ENCODE data around the gene PRSS16. TPM values are rescaled to one million over a fixed set of nuclear protein-coding genes. Genes with fewer than 3 reads are reported as not detected.
A peak's percentile ranks its signal among the peaks of the same experiment; 100 is the strongest.

The PRSS16 gene
- total and polyA plus RNA-seq, 9 of the 15 experiments (the other 6 are each of a cell fraction or from before 2014, with no cell fraction given) = 4.5 to 21.3 (median 12.1) TPM

GRCh38 chr6:27273783-27274182, 26.3 kb downstream of the PRSS16 start (continued):
- no peak for TF ChIP-seq ATF4 (CRISPR knock-in tag; IDR thresholded peaks at IDR 0.05)

GRCh38 chr6:27275025-27275956, 27.8 kb downstream of the PRSS16 start:
- no peaks in the 10 kb centered on the region for H3K27me3 ChIP-seq (ENCODE audit: control insufficient read depth in 2 of 2, insufficient read depth in 2 of 2, low read length in 2 of 2)
- FAIRE-seq = peak; percentile 74
- intact Hi-C loops (cut with micrococcal nuclease) (no loop called here), in situ Hi-C loops (cut with MboI) (no loop called here)
- peak; percentile 80 to 90 (median 82) for DNase-seq (ENCODE audit: extremely low read depth in 1 of 4, low spot score in 3 of 4)
- H3K36me3 ChIP-seq (ENCODE audit: control insufficient read depth, insufficient read depth, low read length) = no peaks in the 10 kb centered on the region
- CTCF ChIA-PET (ENCODE audit: low intra/inter-chr PET ratio) = no interaction called here
- POLR2A ChIA-PET = interaction anchor here (1.0 to 2.8 kb wide), 7 partner anchors 11 to 128 kb away, joined by 3 to 17 read pairs (median 4); partner anchors contain the start of gene PRSS16
- H3K4me2 ChIP-seq (ENCODE audit: insufficient read depth, low read length) = peak overlapping the region; percentile 82
- peak overlapping the region; percentile 41 for H3K4me3 ChIP-seq
- H3K9me3 ChIP-seq (replicated peaks; ENCODE audit: control insufficient read depth, insufficient read depth, low read depth, low read length) = no peaks in the 10 kb centered on the region
- H3K79me2 ChIP-seq (ENCODE audit: control insufficient read depth, insufficient read depth, low read length) = no peaks in the 10 kb centered on the region
- H4K20me1 ChIP-seq (replicated peaks; ENCODE audit: control insufficient read depth, insufficient read depth, low read length) = no peaks in the 10 kb centered on the region
- no TSS peak for BruUV-seq (replicated peaks)
- peaks cover 4 to 11% of the 10 kb centered on the region in 2 experiments; a peak in 4 of 5 replicates for H3K4me1 ChIP-seq (replicated peaks in 1 of 2; ENCODE audit: control insufficient read depth in 2 of 2, insufficient read depth in 2 of 2, low read length in 2 of 2)
- no peak overlapping the region for H3K27ac ChIP-seq (ENCODE audit: extremely low read depth, low read depth, low read length)
- peak overlapping the region; percentile 91 for H2AFZ ChIP-seq (ENCODE audit: low read depth, low read length)
- H3K9me1 ChIP-seq (ENCODE audit: control insufficient read depth, insufficient read depth, low read length) = no peaks in the 10 kb centered on the region
- WGBS (ENCODE audit: insufficient coverage, low coverage, missing lambda C conversion rate) = 12% methylated on average over 33 of the region's 36 CpGs
- peak; percentile 15; the same call in 1 of the 3 replicates for ATAC-seq
- H3K9ac ChIP-seq (ENCODE audit: insufficient read depth in 1 of 2, low read depth in 2 of 2, low read length in 2 of 2) = peak overlapping the region; percentile 49 to 69; a peak in 3 of 4 replicates
- peak; percentile 98 for TF ChIP-seq VEZF1 (CRISPR knock-in tag; IDR thresholded peaks at IDR 0.05)
- 0 out of 2 replicates have a peak, but pooled peaks have one; percentile 47 for TF ChIP-seq ZC3H8 (IDR thresholded peaks at IDR 0.05)
- no peak for TF ChIP-seq ZNF121 (CRISPR knock-in tag; conservative IDR thresholded peaks at IDR 0.05)
- no peak for TF ChIP-seq CREB1 (IDR thresholded peaks at IDR 0.05)
- TF ChIP-seq CREB1 (CRISPR knock-in tag; IDR thresholded peaks at IDR 0.05) = no peak
- TF ChIP-seq MCM5 (IDR thresholded peaks at IDR 0.05; ENCODE audit: low read depth) = no peak
- TF ChIP-seq ZNF274 (IDR thresholded peaks at IDR 0.05; ENCODE audit: borderline replicate concordance, low read depth, low read length) = no peak
- no peak for TF ChIP-seq PHF8 (IDR thresholded peaks at IDR 0.05; ENCODE audit: borderline replicate concordance, low read length)
- no peak for TF ChIP-seq ZBTB1 (CRISPR knock-in tag; IDR thresholded peaks at IDR 0.05; ENCODE audit: borderline replicate concordance, low read depth)
- TF ChIP-seq CHD4 (IDR thresholded peaks at IDR 0.05; ENCODE audit: insufficient read depth, insufficient replicate concordance, low read depth, low read length, poor library complexity, severe bottlenecking) = no peak
- TF ChIP-seq NCOA6 (IDR thresholded peaks at IDR 0.05) = 0 out of 2 replicates have a peak, but pooled peaks have one; percentile 7
- TF ChIP-seq TEAD1 (CRISPR knock-in tag; IDR thresholded peaks at IDR 0.05) = 0 out of 4 replicates have a peak, but pooled peaks of 1 of the 2 experiments have one; percentile 47
- peak; percentile 93 for TF ChIP-seq BCOR (IDR thresholded peaks at IDR 0.05)
- TF ChIP-seq RCOR1 (IDR thresholded peaks at IDR 0.05; ENCODE audit: borderline replicate concordance in 1 of 2, low read depth in 2 of 2, low read length in 2 of 2) = peak in 1 of 2 experiments; percentile 86; a peak in 2 of 4 replicates
- 0 out of 2 replicates have a peak, but pooled peaks have one; percentile 53 for TF ChIP-seq HLTF (IDR thresholded peaks at IDR 0.05)
- peak; percentile 49 for TF ChIP-seq DACH1 (IDR thresholded peaks at IDR 0.05; ENCODE audit: partially characterized antibody)
- 0 out of 2 replicates have a peak, but pooled peaks have one; percentile 71 for TF ChIP-seq ZNF764 (CRISPR knock-in tag; IDR thresholded peaks at IDR 0.05; ENCODE audit: low read depth)
- TF ChIP-seq POLR3G (IDR thresholded peaks at IDR 0.05; ENCODE audit: extremely low read depth, insufficient read length, insufficient replicate concordance) = no peak

Measured in K562 (cell line).